ENCODE data around the gene SOCS4. TPM values are rescaled to one million over a fixed set of nuclear protein-coding genes. Genes with fewer than 3 reads are reported as not detected.
"Not testable (repeated sequence)": the region's sequence is repeated elsewhere in the genome, so short reads cannot be mapped to it uniquely, and the experiment has no call there.

The SOCS4 gene
- total and polyA plus RNA-seq, 2 experiments from 2014 or later = 17.7 to 24.9 TPM

DNA sequence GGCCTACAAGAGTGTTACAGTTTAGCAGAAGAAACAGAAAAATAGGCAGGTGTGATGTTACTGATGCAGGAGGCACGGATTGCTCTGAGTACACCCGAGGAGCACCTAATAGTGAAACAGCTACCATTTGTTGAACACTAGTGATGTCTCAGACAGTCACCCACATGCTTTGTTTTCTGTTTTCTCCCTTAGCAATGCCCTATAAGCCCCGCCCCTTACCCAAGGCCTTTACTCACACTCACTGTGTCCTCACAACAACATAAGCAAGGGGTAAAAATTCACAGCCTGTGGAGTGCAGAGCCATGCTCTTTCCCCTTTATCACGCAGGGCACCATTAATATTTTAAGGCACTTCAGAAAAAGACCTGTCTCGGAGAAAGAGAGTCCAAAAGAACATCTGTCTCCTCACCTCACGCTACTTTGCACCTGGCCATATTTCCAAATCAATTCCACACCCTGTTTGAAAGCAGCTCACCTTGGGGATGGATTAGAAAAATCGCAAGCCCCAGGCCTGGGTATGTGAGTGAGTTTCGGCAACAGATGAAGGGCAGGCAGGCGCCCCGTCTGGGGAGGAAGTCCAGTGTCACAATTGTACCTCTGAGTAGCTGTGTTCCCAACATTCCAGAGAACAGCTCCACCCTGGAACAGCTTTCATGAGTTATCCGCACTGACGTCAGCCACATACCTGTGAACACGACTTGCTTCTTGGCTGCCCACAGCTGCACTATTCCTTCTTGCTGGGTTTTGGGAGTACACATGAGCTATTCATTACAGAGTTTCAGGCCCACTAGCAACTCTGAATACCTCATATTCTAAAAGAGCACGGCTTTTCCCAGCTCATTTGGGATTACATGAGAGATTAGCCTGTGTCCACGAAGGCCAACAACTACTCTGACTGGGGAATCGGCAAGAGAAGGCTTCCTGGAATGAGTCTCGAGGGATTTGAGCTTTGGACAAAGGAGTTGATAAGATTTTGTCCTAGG is 50.4 kb downstream of the SOCS4 start (continued):
- TF ChIP-seq, protein P1, sequence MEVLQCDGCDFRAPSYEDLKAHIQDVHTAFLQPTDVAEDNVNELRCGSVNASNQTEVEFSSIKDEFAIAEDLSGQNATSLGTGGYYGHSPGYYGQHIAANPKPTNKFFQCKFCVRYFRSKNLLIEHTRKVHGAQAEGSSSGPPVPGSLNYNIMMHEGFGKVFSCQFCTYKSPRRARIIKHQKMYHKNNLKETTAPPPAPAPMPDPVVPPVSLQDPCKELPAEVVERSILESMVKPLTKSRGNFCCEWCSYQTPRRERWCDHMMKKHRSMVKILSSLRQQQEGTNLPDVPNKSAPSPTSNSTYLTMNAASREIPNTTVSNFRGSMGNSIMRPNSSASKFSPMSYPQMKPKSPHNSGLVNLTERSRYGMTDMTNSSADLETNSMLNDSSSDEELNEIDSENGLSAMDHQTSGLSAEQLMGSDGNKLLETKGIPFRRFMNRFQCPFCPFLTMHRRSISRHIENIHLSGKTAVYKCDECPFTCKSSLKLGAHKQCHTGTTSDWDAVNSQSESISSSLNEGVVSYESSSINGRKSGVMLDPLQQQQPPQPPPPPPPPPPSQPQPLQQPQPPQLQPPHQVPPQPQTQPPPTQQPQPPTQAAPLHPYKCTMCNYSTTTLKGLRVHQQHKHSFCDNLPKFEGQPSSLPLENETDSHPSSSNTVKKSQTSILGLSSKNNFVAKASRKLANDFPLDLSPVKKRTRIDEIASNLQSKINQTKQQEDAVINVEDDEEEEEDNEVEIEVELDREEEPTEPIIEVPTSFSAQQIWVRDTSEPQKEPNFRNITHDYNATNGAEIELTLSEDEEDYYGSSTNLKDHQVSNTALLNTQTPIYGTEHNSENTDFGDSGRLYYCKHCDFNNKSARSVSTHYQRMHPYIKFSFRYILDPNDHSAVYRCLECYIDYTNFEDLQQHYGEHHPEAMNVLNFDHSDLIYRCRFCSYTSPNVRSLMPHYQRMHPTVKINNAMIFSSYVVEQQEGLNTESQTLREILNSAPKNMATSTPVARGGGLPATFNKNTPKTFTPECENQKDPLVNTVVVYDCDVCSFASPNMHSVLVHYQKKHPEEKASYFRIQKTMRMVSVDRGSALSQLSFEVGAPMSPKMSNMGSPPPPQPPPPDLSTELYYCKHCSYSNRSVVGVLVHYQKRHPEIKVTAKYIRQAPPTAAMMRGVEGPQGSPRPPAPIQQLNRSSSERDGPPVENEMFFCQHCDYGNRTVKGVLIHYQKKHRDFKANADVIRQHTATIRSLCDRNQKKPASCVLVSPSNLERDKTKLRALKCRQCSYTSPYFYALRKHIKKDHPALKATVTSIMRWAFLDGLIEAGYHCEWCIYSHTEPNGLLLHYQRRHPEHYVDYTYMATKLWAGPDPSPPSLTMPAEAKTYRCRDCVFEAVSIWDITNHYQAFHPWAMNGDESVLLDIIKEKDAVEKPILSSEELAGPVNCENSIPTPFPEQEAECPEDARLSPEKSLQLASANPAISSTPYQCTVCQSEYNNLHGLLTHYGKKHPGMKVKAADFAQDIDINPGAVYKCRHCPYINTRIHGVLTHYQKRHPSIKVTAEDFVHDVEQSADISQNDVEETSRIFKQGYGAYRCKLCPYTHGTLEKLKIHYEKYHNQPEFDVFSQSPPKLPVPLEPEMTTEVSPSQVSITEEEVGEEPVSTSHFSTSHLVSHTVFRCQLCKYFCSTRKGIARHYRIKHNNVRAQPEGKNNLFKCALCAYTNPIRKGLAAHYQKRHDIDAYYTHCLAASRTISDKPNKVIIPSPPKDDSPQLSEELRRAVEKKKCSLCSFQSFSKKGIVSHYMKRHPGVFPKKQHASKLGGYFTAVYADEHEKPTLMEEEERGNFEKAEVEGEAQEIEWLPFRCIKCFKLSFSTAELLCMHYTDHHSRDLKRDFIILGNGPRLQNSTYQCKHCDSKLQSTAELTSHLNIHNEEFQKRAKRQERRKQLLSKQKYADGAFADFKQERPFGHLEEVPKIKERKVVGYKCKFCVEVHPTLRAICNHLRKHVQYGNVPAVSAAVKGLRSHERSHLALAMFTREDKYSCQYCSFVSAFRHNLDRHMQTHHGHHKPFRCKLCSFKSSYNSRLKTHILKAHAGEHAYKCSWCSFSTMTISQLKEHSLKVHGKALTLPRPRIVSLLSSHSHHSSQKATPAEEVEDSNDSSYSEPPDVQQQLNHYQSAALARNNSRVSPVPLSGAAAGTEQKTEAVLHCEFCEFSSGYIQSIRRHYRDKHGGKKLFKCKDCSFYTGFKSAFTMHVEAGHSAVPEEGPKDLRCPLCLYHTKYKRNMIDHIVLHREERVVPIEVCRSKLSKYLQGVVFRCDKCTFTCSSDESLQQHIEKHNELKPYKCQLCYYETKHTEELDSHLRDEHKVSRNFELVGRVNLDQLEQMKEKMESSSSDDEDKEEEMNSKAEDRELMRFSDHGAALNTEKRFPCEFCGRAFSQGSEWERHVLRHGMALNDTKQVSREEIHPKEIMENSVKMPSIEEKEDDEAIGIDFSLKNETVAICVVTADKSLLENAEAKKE (CRISPR knock-in tag; IDR thresholded peaks at IDR 0.05) = no peak
- no peak for TF ChIP-seq STAT1 (IDR thresholded peaks at IDR 0.05; ENCODE audit: unreplicated experiment)
- TF ChIP-seq, protein P2, sequence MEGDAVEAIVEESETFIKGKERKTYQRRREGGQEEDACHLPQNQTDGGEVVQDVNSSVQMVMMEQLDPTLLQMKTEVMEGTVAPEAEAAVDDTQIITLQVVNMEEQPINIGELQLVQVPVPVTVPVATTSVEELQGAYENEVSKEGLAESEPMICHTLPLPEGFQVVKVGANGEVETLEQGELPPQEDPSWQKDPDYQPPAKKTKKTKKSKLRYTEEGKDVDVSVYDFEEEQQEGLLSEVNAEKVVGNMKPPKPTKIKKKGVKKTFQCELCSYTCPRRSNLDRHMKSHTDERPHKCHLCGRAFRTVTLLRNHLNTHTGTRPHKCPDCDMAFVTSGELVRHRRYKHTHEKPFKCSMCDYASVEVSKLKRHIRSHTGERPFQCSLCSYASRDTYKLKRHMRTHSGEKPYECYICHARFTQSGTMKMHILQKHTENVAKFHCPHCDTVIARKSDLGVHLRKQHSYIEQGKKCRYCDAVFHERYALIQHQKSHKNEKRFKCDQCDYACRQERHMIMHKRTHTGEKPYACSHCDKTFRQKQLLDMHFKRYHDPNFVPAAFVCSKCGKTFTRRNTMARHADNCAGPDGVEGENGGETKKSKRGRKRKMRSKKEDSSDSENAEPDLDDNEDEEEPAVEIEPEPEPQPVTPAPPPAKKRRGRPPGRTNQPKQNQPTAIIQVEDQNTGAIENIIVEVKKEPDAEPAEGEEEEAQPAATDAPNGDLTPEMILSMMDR (conservative IDR thresholded peaks at IDR 0.05; ENCODE audit: low read depth in 2 of 2) = no peak
- no peak for TF ChIP-seq ZNF331 (CRISPR knock-in tag; IDR thresholded peaks at IDR 0.05; ENCODE audit: low read depth)
- TF ChIP-seq ZNF114 (CRISPR knock-in tag; IDR thresholded peaks at IDR 0.05) = no peak
- TF ChIP-seq NANOG (IDR thresholded peaks at IDR 0.05; ENCODE audit: borderline replicate concordance) = no peak
- TF ChIP-seq, protein P3, sequence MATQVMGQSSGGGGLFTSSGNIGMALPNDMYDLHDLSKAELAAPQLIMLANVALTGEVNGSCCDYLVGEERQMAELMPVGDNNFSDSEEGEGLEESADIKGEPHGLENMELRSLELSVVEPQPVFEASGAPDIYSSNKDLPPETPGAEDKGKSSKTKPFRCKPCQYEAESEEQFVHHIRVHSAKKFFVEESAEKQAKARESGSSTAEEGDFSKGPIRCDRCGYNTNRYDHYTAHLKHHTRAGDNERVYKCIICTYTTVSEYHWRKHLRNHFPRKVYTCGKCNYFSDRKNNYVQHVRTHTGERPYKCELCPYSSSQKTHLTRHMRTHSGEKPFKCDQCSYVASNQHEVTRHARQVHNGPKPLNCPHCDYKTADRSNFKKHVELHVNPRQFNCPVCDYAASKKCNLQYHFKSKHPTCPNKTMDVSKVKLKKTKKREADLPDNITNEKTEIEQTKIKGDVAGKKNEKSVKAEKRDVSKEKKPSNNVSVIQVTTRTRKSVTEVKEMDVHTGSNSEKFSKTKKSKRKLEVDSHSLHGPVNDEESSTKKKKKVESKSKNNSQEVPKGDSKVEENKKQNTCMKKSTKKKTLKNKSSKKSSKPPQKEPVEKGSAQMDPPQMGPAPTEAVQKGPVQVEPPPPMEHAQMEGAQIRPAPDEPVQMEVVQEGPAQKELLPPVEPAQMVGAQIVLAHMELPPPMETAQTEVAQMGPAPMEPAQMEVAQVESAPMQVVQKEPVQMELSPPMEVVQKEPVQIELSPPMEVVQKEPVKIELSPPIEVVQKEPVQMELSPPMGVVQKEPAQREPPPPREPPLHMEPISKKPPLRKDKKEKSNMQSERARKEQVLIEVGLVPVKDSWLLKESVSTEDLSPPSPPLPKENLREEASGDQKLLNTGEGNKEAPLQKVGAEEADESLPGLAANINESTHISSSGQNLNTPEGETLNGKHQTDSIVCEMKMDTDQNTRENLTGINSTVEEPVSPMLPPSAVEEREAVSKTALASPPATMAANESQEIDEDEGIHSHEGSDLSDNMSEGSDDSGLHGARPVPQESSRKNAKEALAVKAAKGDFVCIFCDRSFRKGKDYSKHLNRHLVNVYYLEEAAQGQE (IDR thresholded peaks at IDR 0.05; ENCODE audit: unreplicated experiment) = no peak
- TF ChIP-seq EZH2phosphoT487 (IDR thresholded peaks at IDR 0.05; ENCODE audit: unreplicated experiment) = no peak

DNA sequence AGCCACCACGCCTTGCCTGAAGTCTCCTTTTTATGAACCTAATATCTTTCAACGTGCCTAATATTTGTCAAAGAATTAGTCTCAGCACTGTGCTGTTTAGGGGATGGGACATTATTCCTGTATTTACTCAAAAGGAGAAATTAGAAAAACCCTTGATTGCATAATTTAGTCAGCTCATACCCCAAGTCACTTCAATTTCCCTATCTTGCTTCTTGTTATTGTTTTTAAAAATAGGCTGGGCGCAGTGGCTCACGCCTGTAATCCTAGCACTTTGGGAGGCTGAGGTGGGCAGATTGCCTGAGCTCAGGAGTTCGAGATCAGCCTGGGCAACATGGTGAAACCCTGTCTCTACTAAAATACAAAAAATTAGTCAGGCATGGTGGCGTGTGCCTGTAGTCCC is 52.9 kb downstream of the SOCS4 start:
- H2AFZ ChIP-seq = peak overlapping the region; percentile 32; the same call in 1 of the 2 replicates
- not testable (repeated sequence) for H3K4me2 ChIP-seq; H3K27me3 Mint-ChIP-seq (ENCODE audit: insufficient read depth, low read depth, poor library complexity); H3K36me3 ChIP-seq (ENCODE audit: insufficient read depth); H3K27me3 ChIP-seq (ENCODE audit: insufficient read depth); H3K27ac Mint-ChIP-seq; H3K36me3 Mint-ChIP-seq (ENCODE audit: low read depth); H4K20me1 ChIP-seq (replicated peaks; ENCODE audit: insufficient read depth); ATAC-seq; H3F3A ChIP-seq (replicated peaks; ENCODE audit: low read depth); H3K4me3 ChIP-seq; H3K4me3 Mint-ChIP-seq; DNase-seq (ENCODE audit: low spot score); H3K79me2 ChIP-seq (replicated peaks; ENCODE audit: insufficient read depth); H3K9me2 ChIP-seq (ENCODE audit: insufficient read depth); H3K9me3 Mint-ChIP-seq; H3K4me1 Mint-ChIP-seq; H3K4me1 ChIP-seq (ENCODE audit: insufficient read depth); H3K27ac ChIP-seq (ENCODE audit: low read depth)

Measured in GM23338 (cell line).